OCI-M2 (cell line): ENCODE results near the gene APOD.

Experiments used
- DNase-seq: peaks from one replicate; lab custom pipeline; 2025; ENCODE audit not compliant: unreplicated experiment; lab: John Stamatoyannopoulos, UW

The APOD gene

GRCh38 chr3:195555110-195555509, 28.6 kb downstream of the APOD start:
- DNase-seq, result no peak

GRCh38 chr3:195554458-195554857, 29.3 kb downstream of the APOD start:
- no peak for DNase-seq

- DNase-seq, result no peak
Observed at GRCh38 chr3:195553268-195553667, 30.5 kb downstream of the APOD start.

- DNase-seq, result no peak
Observed at GRCh38 chr3:195551381-195551978, 32.3 kb downstream of the APOD start.

- no peak for DNase-seq
Observed at GRCh38 chr3:195550723-195551122, 33.0 kb downstream of the APOD start.

- DNase-seq, result no peak
Observed at GRCh38 chr3:195549931-195550519, 33.7 kb downstream of the APOD start.

- no peak for DNase-seq
Observed at GRCh38 chr3:195548987-195549386, 34.8 kb downstream of the APOD start.

- DNase-seq, result no peak
Observed at GRCh38 chr3:195548501-195548900, 35.2 kb downstream of the APOD start.

- no peak for DNase-seq
Observed at GRCh38 chr3:195548006-195548405, 35.7 kb downstream of the APOD start.

GRCh38 chr3:195546130-195546560, 37.6 kb downstream of the APOD start:
- no peak for DNase-seq

- no peak for DNase-seq
Observed at GRCh38 chr3:195544634-195545033, 39.1 kb downstream of the APOD start.

GRCh38 chr3:195544230-195544536, 39.6 kb downstream of the APOD start:
- no peak for DNase-seq

GRCh38 chr3:195543500-195544229, 40.1 kb downstream of the APOD start:
- no peak for DNase-seq

GRCh38 chr3:195542698-195543499, 40.8 kb downstream of the APOD start, which contains the start of gene PPP1R2:
Gene PPP1R2 (minus strand): TSS chr3:195543325. CDS start chr3:195543025, 300 bp downstream.
- no peak for DNase-seq

- DNase-seq, result no peak
Observed at GRCh38 chr3:195542316-195542697, 41.4 kb downstream of the APOD start.

- no peak for DNase-seq
Observed at GRCh38 chr3:195540511-195540910, 43.2 kb downstream of the APOD start.

GRCh38 chr3:195540027-195540426, 43.7 kb downstream of the APOD start:
- DNase-seq, result no peak

- DNase-seq, result no peak
Observed at GRCh38 chr3:195539479-195539878, 44.3 kb downstream of the APOD start.

GRCh38 chr3:195537995-195538394, 45.7 kb downstream of the APOD start:
- no peak for DNase-seq

GRCh38 chr3:195535293-195535692, 48.4 kb downstream of the APOD start:
- DNase-seq, result no peak

GRCh38 chr3:195532834-195533233, 50.9 kb downstream of the APOD start:
- DNase-seq, result no peak

GRCh38 chr3:195532345-195532744, 51.4 kb downstream of the APOD start:
- no peak for DNase-seq
